BE2C (cell line): ENCODE results near the gene ANKFN1.

Source experiments
- DNase-seq: peaks from one replicate; pipeline ENCODE4 v3.0.0-alpha.2; 2020
- H3K27me3 ChIP-seq: fragments of 250-450 bp; sonication (Bioruptor Pico); 2 replicates; pipeline ENCODE4 v1.5.1; 2020; ENCODE audit warnings: mild to moderate bottlenecking
- H3K36me3 ChIP-seq: fragments of 250-450 bp; sonication (Bioruptor Pico); 2 replicates; pipeline ENCODE4 v1.5.1; 2020; ENCODE audit warnings: mild to moderate bottlenecking
- H3K4me1 ChIP-seq: fragments of 250-450 bp; sonication (Bioruptor Pico); 2 replicates; pipeline ENCODE4 v1.5.1; 2020
- H3K4me3 ChIP-seq: 2 replicates; pipeline ENCODE4 v1.5.1; 2011; ENCODE audit warnings: low read depth, low read length
- H3K9me3 ChIP-seq: fragments of 250-450 bp; sonication (Bioruptor Pico); 2 replicates; pipeline ENCODE4 v1.5.1; 2020
- CTCF ChIP-seq: IDR thresholded peaks from 2 replicates; pipeline ENCODE4 v1.5.1; 2012; ENCODE audit warnings: mild to moderate bottlenecking, low read depth, low read length

Gene ANKFN1

GRCh38 chr17:56159826-56160380, 6.6 kb downstream of the ANKFN1 start:
- no peaks in the 10 kb centered on the region for H3K36me3 ChIP-seq
- DNase-seq = no peak
- TF ChIP-seq CTCF = no peak
- no peaks in the 10 kb centered on the region for H3K9me3 ChIP-seq
- H3K27me3 ChIP-seq = no peaks in the 10 kb centered on the region
- H3K4me3 ChIP-seq = no peak overlapping the region
- H3K4me1 ChIP-seq = no peaks in the 10 kb centered on the region

GRCh38 chr17:56160422-56160821, 7.1 kb downstream of the ANKFN1 start:
- Histone ChIP-seq H3K9me3 (no peaks in the 10 kb centered on the region), H3K36me3 (no peaks in the 10 kb centered on the region), H3K4me3 (no peak overlapping the region), H3K4me1 (no peaks in the 10 kb centered on the region), H3K27me3 (no peaks in the 10 kb centered on the region)
- no peak for TF ChIP-seq CTCF
- DNase-seq = no peak

GRCh38 chr17:56165072-56165641, 11.9 kb downstream of the ANKFN1 start:
- no peaks in the 10 kb centered on the region; the same call in 1 of the 2 replicates for H3K27me3 ChIP-seq
- no peak overlapping the region for H3K4me3 ChIP-seq
- no peaks in the 10 kb centered on the region for H3K36me3 ChIP-seq
- no peak for TF ChIP-seq CTCF
- no peaks in the 10 kb centered on the region for H3K9me3 ChIP-seq
- no peak for DNase-seq
- no peaks in the 10 kb centered on the region for H3K4me1 ChIP-seq

GRCh38 chr17:56167491-56167890, 14.2 kb downstream of the ANKFN1 start:
- H3K4me1 ChIP-seq = no peaks in the 10 kb centered on the region
- no peak for DNase-seq
- H3K27me3 ChIP-seq = no peaks in the 10 kb centered on the region; the same call in 1 of the 2 replicates
- H3K4me3 ChIP-seq = no peak overlapping the region
- TF ChIP-seq CTCF = no peak
- no peaks in the 10 kb centered on the region for H3K36me3 ChIP-seq
- H3K9me3 ChIP-seq = no peaks in the 10 kb centered on the region

GRCh38 chr17:56169621-56170020, 16.3 kb downstream of the ANKFN1 start:
- no peaks in the 10 kb centered on the region for H3K4me1 ChIP-seq
- no peaks in the 10 kb centered on the region for H3K36me3 ChIP-seq
- no peaks in the 10 kb centered on the region; the same call in 1 of the 2 replicates for H3K27me3 ChIP-seq
- no peak overlapping the region for H3K4me3 ChIP-seq
- H3K9me3 ChIP-seq = no peaks in the 10 kb centered on the region
- DNase-seq = no peak
- no peak for TF ChIP-seq CTCF

- no peaks in the 10 kb centered on the region for H3K4me1 ChIP-seq
- no peaks in the 10 kb centered on the region for H3K36me3 ChIP-seq
- H3K27me3 ChIP-seq = no peaks in the 10 kb centered on the region; the same call in 1 of the 2 replicates
- no peak for DNase-seq
- H3K4me3 ChIP-seq = no peak overlapping the region
- no peak for TF ChIP-seq CTCF
- no peaks in the 10 kb centered on the region for H3K9me3 ChIP-seq
Measured at GRCh38 chr17:56171186-56171959, 18.1 kb downstream of the ANKFN1 start.
